Measurements from ENCODE around the gene BOK.
"Not testable (repeated sequence)": the region's sequence is repeated elsewhere in the genome, so short reads cannot be mapped to it uniquely, and the experiment has no call there.

Gene BOK, protein sequence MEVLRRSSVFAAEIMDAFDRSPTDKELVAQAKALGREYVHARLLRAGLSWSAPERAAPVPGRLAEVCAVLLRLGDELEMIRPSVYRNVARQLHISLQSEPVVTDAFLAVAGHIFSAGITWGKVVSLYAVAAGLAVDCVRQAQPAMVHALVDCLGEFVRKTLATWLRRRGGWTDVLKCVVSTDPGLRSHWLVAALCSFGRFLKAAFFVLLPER

DNA sequence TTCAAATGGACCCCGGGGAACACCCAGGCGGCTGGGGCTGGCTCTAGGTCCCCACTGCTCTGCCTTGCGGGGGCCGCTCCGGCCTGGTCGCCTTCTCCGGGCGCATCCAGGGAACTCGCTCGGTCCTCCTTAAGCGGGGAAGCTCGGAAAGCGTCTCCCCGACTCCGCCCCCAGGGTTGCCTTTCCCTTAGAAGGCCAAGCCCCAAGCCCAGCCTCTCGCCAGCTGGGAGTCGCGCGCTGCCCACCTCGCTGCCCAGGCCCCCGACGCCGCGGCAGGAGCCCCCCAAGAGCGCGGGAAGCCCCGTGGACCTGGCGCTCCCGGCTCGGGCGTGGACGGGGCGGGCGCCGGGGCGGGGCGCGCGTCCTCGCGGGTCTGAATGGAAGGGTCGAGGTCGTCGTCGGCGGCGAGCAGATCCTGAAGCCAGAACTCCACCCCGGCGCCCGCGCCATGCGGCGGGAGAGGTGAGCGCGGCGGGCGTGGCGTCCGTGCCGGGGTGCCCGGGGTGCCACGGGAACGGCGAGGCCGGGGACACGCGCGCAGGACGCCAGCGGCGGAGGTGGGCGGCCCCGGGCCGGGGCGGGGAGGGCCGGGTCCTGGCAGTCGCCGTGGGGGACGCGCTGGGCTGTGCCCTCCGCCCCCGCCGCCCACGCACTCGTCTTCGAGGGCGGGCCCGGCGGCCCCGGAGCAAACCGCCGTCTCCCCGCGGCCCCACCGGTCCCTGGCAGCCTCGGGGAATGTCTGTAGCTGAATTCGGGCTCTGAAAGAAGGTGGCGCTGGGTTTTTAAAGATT is at the start of gene BOK:
TSS of gene BOK (plus strand) at position 214 of the 791 bp plus-strand sequence. CDS start 739 bp downstream, outside the sequence.
- DNase-seq, result peak; percentile 30

- no peak for DNase-seq
Observed at GRCh38 chr2:241509155-241509784, 49.3 kb upstream of the BOK start.

DNA sequence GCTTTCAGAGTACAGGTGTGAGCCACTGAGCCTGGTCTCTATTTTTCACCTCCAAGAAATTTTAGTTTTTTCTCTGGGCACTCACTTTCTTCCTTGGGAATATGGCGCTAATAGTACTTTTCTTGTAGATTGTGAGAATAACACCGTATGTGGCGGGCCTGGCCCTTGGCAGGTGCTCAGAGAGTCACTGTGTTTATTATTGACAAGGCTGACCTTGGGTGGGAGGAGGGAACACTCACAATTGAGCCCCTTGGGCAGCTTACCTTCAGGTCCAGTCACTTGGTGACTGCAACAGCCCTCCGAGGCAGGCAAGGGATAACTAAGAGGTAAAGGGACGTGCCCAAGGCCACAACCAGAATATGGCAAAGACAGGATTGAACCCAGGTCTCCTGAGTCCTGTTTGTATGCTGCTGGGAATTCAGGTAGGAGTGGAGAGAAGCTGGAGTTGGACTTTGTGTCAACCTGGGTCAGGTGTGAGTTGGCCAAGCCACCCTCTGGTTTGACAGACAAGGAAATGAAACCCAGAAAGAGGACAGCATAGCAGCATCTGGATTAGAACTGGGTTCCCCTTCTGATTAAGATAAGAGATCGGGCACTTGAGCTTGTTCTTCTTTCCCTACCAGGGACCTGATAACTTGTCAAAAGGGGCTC is 47.3 kb upstream of the BOK start:
- DNase-seq, result no peak

- no peak for DNase-seq
Observed at GRCh38 chr2:241514553-241514952, 44.0 kb upstream of the BOK start.

DNA sequence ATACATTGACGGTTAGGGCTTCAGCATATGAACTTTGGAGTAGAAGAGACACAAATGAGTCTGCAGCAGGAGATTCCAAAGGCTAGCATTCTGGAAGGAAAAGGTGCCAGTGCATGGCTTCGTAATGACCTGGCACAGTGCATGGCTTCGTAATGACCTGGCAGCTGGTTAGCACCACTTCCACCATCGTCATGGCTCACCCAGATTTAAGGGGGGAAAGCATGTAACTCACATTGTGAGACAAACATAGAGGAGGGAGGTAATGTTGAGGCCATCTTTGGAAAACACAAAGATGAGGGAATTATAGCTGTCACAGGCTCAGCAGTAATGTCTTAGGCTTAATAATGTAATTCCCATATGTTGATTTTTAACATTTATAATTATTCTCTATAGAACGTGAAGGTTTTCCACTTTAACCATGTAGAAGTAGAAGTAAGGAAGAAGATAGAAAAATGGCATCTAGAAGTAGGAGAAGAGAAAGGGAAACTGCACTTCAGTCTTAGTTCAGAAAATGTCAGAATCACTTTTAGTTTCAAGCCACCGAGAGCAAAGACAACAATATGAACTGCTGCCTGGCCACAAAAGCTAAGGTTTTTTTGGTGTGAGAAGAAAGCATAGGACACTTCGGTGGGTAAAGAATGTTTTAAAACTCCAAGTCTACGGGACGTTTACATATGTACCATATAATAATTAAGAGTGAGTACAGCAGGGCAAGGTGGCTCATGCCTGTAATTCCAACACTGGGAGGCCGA is 43.4 kb upstream of the BOK start:
- DNase-seq, result peak; percentile 39

DNA sequence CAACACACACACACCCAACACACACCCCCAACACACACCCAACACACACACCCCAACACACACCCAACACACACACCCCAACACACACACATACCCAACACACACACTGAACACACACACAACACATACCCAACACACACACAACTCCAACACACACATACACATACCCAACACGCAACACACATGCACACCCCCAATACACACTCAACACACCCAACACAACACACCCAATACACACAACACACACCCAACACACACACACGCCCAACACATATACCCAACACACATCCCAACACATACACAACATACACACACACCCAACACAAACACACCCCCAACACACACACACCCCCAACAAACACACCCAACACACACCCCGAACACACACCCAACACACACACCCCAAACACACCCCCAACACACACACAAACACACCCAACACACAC is 42.0 kb upstream of the BOK start:
- no peak for DNase-seq

- no peak for DNase-seq
Observed at GRCh38 chr2:241517297-241517696, 41.2 kb upstream of the BOK start.

DNA sequence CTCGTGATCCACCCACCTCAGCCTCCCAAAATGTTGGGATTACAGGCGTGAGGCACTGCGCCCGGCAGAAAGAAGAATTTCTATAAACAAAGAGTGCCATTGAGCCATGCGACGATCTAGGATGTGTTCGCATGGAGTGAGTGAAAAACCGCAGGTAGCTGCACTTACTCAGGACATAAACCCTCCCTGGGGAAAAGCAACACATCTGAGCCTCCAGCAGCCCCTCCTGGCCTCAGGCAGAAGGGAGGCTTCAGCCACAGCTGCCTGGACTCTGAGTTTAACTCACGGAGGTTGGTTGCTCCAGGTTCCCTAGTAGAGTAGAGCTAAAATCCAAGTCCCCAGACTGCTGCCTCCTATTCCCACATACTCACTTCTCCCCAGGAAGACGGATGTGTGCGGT is 38.9 kb upstream of the BOK start:
- DNase-seq, result no peak

- no peak for DNase-seq
Observed at GRCh38 chr2:241522477-241522876, 36.1 kb upstream of the BOK start.

DNA sequence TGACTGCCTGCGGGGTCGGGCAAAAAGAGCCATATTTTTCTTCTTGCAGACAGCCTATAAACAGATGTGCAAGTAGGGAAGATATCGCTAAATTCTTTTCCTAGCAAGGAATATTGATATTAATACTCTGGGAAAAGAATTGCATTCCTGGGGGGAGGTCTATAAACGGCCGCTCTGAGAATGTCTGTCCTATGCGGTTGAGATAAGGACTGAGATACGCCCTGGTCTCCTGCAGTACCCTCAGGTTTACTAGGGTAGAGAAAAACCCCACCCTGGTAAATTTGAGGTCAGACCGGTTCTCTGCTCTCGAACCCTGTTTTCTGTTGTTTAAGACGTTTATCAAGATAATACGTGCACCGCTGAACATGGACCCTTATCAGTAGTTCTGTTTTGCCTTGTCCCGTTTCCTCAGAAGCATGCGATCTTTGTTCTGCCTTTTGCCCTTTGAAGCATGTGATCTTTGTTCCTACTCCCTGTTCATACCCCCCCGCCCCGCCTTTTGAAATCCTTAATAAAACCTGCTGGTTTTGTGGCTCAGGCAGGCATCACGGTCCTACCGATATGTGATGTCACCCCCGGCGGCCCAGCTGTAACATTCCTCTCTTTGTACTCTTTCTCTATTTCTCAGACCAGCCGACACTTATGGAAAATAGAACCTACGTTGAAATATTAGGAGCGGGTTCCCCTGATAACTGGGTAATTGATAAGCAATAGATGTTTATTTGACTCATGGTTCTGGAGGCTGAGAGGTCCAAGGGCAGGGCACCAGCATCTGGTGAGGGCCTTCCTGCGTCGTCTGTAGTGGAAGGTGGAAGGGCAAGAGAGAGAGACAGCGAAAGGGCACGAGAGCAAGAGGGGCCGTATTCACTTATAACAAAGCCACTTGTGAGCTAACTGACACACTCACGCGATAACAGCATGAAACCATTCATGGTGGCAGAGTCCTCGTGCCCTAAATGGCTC is 32.4 kb upstream of the BOK start:
- DNase-seq, result not testable (repeated sequence)

DNA sequence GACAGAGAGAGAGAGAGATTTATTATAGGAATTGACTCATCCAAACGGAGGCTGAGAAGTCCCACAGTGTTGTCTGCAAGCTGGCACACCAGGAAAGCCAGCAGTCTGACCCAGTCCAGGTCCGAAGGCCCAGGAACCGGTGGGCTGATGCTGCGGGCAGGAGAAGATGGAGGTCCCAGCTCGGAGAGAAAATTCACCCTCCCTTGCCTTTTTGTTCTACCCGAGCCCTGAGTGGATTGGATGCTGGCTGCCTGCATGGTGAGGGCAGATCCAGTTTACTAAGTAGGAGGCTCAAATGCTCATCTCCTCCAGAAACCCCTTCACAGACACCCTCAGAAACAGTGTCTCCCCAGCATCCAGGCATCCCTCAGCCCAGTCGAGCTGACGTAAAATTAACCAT is 28.0 kb upstream of the BOK start:
- DNase-seq, result no peak

GRCh38 chr2:241531161-241531722 is 27.3 kb upstream of the BOK start:
- no peak for DNase-seq

- no peak for DNase-seq
Observed at GRCh38 chr2:241532168-241532567, 26.4 kb upstream of the BOK start.

GRCh38 chr2:241532733-241533601 is 25.6 kb upstream of the BOK start:
- DNase-seq, result no peak

DNA sequence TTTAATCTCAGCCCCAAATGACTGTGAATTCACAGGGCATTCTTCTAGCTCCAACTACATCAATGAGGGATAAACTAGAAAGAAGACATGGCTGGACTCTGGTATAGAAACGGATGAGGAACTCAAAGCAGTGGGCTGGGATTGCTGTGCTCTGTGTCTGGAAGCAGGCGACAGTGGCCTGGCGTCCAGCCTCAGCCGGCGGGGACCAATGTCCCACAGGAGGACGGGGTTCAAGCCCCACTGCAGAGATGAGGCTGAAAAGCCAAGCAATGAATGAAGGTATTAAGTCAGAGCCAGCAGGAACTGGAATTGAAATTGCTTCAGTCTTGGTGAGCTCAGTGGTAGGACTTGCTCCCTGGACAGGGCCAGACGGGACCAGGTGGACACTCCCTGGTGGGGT is 24.3 kb upstream of the BOK start:
- no peak for DNase-seq

- DNase-seq, result no peak
Observed at GRCh38 chr2:241534701-241535375, 23.7 kb upstream of the BOK start.

DNA sequence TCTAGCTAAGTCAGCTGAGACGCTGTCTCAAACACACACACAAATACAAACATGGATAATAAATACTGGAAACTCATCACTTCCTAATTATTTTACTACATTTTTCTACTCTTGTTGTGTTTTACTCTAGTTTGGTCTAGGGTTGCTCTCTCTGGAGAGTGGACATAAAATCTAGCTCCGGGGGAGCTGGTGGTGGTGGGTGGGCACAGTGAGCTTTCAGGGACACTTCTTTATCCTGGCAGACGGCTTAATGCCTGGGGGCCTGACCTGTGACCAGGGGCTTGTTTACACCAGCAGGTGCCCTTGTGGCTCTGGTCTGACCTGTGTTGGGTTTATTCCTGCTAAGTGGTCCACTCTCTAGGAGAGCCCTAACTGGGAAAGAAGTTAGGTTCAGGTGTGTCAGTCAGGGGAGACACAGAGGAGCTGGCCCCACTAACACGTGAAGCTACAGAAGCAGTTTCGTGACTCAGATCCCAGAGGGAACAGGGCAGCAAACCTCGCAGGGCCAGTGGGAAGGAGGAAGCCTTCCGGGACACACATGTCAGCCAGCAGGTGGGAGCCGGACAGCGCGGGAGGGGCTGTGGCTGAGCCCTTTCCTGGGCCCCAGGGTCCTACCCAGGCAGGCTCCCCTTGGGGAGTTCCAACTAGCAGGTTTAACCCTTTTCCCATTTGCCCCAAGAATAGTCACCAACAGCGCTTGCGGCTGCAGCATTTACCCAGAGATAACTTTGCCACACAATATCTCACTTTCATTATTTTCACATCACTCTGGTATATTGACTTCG is 22.5 kb upstream of the BOK start:
- no peak for DNase-seq

DNA sequence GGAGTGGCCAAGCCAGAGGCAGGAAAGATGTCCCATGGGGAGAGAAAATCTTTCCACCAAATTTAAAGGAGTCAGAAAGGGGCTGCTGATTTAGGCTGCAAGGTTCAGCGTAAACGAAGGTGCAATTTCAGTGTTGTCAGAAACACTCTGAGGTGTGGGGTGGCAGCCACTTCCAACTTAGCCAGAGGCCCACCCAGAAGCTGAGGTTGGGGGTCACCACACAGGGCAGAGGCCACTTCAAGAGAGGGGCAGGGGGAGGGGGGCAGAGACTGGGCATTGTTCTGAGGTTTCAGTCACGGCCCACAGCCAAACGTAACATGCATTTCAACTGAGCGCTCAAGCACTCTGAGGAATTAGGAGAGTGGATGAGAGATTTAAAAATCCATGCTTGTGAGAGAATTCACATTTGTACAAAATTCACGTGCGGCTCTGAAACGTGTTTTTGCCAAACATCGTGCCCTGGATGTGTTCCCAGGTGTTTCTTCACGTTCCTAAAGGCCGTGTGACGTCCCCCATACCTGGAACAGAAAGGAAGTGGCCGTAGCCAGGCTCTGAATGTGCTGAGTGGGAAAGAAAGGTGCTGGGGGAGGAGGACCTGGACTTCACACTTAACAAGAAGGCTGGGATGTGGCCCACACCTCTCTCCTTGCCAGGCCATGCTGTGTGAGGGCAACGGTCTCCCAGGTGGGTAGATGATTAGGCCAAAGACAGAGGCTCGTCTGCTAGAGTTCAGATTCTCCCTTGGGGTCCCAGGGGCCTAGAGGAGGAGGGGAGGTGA is 19.5 kb upstream of the BOK start:
- no peak for DNase-seq
